Activated CD4-positive, alpha-beta T cell treated with anti-CD3 and anti-CD28 coated beads for 1 hour (primary cell): ENCODE results near the gene MDM2.
"Not testable (repeated sequence)": the region's sequence is repeated elsewhere in the genome, so short reads cannot be mapped to it uniquely, and the experiment has no call there.

Experiments
- DNase-seq: peaks from one replicate; pipeline ENCODE4 v3.0.0-alpha.2; 2020

Gene MDM2

DNA sequence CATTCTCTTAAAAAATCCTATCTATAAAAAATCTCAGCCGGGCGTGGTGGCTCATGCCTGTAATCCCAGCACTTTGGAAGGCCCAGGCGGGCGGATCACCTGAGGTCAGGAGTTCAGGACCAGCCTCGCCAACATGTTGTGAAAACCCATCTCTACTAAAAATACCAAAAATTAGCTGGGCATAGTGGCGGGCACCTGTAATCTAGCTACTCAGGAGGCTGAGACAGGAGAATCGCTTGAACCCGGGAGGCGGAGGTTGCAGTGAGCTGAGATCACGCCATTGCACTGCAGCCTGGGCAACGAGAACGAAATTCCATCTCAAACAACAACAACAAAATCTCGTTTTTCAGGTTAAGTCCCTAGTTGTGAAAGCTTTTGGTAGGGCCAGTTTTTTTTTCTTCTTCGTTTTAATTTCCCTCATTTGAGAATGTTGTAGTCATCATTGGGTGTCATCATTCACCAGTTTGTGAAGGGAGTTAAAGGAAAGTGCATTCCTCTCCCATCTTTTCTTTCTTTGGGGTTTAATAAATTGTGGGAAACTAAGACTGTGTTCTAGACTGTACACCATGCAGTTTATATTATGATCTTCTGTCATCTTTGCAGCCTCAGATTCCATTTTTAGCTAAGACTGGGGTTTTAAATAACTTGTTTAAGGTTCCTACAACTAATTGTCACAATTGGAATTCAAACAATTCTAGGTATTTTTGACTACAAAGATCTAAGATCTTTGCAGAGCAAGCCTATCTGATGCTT, 23.9 kb downstream of the MDM2 start:
- no peak for DNase-seq

DNA sequence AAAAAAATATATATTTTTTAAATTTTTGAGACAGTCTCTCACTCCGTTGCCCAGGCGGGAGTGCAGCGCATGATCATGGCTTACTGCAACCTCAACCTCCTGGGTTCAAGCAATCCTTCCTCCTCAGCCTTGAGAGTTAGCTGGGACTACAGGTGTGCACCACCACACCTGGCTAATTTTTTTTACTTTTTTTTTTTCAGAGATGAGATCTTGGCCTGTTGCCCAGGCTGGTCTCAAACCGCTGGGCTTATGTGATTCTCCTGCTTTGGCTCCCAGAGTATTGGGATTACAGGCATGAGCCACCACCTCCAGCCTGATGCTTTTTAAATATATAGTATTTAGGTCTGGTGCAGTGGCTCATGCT, 24.5 kb downstream of the MDM2 start:
- DNase-seq: no peak

DNA sequence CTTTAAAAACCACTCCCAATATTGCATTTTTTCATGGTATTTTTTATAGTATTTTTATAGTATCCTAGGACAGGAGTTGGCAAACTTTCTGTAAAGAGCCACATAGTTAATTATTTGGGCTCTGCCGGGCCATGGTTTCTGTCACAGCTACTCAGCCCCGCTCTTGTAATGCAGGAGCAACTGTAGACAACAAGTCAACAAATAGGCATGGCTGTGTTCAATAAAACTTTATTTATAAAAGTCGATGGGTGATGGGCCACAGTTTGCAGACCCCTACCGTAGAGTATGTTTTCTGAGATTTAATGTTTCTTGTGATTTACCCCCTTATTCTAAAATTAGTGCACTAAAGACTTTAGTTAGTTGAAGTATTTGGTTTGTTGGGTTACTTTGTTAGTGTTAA, 25.5 kb downstream of the MDM2 start:
- no peak for DNase-seq

DNA sequence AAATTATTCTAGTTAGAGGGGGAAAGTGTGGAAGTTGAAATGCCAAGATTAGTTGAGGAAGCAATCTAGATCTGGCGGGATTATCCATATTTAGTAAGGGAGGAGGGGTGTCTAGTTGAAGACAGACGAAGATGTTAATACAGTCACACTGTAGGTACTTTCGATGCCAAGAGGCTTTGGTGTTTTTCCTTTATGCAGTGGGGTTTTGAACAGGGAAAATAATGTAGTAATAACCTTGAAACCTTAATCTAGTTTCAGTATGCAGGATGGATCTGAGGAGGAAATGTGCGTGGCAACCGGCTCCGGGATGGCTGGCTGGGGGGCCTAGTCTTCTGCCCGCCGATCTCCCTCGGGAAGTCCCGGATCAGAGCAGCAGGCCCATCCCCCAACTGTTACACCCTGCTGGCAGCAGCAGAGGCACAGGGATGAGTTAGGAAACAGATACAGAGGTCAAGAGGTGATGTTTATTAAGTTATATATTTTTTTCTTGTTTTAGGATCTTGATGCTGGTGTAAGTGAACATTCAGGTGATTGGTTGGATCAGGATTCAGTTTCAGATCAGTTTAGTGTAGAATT, 27.4 kb downstream of the MDM2 start:
- no peak for DNase-seq

DNA sequence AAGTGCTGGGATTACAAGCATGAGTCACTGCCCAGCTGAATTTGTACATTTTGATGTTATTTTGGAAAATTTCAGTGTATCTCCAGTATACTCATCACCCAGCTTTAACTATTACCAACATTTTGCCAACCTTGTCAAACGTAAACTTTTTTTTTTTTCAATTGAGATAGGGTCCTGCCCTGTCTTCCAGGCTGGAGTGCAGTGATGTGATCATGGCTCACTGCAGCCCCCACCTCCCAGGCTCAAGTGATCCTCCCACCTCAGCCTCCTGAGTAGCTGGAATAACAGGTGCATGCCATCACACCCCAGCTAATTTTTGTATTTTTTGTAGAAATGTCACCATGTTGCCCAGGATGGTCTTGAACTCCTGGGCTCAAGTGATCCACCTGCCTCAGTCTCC, 29.2 kb downstream of the MDM2 start:
- no peak for DNase-seq

DNA sequence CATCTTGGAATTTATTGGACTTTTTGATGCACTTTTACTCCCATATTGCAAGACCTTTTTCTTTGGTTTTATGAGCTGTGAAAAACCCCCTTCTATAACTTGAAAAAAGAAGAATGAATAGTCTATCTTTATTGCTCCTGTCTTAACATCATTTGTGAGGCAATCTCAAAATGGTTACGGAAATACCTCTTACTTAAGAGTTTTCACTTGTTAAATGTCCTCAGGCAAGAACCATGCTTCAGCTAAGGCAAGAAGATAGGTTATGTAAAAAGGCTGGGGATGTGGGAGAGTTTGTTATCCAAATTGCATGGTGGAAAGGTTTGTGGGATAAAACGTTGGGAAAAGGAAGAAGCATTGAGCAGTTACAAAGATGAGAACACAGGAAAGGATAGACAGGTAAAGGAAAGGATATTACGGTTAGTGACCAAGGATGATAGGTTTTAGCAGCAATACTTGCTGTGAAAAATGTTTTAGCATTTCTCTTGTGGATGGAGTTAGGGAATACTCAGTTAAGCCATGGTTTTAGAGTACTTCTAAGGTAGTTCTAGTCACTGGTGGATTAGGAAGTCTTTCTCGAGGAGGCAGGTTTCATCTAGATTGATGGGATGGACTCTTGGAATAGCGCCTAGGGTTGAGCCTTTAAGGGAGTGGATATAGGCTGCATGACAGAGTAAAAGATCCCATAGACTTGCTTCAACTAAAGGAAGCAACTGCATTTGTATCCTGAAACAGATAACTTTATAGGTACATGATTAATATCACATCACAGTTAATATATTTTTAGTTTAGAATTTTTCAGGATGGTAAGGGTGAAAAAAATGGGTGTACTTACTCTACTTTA, 30.3 kb downstream of the MDM2 start:
- no peak for DNase-seq

DNA sequence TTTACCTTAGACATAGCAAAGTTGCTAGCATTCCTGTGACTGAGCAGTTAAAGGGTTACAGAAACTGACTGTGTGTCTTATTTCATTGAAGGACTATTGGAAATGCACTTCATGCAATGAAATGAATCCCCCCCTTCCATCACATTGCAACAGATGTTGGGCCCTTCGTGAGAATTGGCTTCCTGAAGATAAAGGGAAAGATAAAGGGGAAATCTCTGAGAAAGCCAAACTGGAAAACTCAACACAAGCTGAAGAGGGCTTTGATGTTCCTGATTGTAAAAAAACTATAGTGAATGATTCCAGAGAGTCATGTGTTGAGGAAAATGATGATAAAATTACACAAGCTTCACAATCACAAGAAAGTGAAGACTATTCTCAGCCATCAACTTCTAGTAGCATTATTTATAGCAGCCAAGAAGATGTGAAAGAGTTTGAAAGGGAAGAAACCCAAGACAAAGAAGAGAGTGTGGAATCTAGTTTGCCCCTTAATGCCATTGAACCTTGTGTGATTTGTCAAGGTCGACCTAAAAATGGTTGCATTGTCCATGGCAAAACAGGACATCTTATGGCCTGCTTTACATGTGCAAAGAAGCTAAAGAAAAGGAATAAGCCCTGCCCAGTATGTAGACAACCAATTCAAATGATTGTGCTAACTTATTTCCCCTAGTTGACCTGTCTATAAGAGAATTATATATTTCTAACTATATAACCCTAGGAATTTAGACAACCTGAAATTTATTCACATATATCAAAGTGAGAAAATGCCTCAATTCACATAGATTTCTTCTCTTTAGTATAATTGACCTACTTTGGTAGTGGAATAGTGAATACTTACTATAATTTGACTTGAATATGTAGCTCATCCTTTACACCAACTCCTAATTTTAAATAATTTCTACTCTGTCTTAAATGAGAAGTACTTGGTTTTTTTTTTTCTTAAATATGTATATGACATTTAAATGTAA, 31.5 kb downstream of the MDM2 start:
- no peak for DNase-seq

DNA sequence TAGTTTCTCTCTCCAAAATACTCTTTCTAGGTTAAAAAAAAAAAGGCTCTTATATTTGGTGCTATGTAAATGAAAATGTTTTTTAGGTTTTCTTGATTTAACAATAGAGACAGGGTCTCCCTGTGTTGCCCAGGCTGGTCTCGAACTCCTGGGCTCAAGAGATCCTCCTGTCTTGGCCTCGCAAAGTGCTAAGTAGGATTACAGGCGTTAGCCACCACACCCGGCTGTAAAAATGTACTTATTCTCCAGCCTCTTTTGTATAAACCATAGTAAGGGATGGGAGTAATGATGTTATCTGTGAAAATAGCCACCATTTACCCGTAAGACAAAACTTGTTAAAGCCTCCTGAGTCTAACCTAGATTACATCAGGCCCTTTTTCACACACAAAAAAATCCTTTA, 33.2 kb downstream of the MDM2 start:
- not testable (repeated sequence) for DNase-seq

DNA sequence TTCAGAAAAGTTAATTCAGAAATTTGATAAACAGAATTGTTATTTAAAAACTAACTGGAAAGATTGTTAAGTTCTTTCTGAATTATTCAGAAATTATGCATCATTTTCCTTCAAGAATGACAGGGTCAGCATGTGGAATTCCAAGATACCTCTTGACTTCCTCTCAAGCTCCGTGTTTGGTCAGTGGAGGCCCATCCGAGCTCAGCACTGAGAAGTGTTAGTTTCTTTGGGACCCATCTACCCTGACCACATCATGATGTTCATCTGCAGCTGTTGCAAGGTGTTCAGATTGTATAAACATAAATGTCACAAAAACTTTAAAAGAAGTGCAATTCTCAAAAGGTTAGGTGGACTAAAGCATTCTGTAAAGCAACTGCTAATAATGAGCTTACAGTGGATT, 33.7 kb downstream of the MDM2 start:
- no peak for DNase-seq

DNA sequence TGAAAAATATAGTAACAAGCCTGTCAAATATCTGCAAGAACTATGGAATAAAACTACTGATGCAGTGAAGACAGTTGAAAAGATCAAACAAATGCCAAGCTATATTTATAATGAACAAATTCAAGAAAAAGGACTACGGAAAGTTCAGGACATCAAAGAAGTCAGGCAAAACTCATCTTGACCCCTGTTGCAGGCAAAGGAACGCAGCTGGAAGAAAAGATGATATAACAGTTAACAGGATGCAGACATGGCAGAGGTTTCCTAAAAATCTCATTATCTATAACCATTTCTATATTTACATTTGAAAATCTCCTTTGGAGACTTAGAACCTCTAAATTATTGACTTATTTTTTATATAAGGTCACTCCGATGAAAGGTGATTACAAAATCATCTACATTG, 34.1 kb downstream of the MDM2 start:
- no peak for DNase-seq

DNA sequence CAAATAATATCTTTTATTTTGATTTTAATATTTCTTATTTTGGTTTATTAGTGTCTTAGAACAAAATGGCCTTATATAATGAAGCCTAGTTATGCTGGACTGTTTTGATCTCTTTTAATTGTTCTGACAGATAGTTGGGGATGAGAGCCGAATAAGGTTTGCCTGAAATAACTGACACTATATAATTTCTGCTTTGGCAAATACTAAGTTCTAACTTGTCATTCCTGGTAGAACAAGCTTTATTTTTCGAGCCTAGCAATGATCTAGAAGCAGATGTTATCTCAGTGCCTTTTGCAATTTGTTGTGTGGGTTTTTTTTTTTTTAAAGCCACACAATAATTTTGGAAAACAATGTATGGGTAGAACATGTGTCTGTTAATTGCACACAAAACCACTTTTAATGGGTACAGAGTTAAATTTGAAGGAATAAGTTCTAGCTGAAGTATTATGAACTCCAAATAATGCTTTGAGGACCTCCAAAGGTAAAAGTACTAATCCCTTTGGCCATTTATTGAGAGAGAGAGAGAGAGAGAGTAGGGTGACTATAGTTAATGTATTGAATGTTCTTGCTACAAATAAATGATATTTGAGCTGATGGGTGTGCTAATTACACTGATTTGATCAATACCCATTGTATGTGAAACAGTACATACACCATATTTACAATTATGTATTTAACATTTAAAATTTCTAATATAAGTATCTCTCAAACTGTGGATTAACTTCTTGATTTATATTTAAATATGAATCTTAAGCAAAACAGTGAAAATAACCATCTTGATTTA, 35.0 kb downstream of the MDM2 start:
- DNase-seq: no peak

DNA sequence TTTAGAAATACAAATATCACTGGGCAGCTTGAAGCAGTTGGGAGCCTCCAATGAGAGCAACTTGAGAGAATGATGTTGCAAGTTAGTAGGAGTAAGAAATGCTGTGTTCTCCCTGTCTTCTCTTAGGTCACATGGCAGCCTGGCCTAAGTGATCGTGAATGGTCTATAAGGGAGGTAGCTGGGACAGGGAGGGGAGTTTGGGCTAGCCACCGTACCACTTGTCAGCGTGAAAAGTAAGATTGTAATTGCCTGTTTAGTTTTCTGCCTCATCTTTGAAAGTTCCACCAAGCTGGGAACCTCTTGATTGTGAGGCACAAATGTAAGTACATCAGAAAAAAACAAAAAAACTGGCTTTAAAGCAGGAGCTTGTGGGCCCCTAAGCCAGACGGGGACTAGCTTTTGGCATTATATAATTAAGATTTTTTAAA, 36.4 kb downstream of the MDM2 start:
- DNase-seq: no peak

DNA sequence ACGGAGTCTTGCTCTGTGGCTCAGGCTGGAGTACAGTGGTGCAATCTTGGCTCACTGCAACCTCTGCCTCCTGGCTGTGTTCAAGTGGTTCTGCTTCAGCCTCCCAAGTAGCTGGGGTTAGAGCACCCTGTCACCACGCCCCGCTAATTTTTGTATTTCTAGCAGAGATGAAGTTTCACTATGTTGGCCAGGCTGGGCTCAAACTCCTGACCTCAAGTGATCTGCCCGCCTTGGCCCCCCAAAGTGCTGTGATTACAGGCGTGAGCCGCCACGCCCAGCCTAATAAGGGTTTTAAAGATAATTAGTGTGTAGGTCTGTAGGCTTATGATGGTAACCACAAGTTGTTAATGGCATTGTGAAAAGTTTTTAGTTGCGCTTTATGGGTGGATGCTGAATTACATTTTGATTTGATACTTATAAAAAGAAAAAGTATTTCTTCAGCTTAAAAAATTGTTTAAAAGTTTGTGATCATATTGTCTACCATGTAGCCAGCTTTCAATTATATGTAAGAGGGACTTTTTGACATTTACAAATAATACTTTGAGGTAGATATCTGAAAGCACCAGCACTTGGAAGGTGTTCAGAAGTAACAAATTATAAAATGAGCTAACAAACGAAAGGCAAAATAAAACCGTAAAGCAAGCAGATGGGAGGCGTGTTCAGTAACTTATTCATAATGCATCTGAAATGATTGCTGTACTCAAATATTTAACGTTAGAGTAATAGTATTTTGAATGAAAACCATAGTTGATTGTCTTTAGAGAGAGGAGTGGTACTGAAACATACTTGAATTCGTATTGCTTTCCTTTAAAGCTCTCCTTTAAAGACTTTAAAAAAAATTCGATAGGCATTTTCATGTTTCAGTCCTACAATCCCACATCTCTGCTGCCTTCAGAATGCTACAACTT, 37.1 kb downstream of the MDM2 start:
- no peak for DNase-seq

DNA sequence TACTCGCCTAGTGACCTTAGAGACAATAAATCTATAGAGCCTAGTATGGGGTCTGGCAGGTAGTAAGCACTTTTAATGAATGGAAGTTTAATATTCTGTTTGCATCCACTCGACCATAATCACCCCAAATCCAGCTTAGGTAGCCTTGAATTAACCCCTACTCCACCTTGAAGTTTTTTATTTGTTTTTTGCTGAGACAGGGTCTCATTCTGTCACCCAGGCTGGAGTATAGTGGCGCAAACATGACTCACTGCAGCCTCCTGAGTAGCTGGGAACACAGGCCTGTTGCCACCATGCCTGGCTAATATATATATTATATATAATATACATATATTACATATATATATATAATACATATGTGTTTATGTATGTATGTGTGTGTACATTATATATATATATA, 38.8 kb downstream of the MDM2 start:
- DNase-seq: no peak

DNA sequence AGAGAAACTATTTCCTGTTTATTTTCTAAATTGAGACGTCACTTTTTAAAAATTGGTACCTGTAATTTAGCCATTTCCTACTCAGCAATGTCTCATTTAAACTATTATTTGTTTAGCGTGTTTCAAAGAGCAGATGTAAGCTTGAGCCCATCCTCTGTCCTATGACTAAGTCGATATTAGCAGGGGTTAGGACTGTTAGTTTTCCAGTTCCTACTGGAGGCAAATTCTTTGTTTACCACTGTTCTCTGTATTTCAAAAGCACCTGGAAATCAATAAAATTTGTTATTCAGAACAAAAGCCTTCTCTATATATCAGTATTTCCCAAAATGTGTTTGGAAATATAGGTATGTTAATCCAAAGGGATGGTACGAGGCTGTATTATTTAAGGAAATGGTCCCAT, 42.4 kb downstream of the MDM2 start:
- no peak for DNase-seq

DNA sequence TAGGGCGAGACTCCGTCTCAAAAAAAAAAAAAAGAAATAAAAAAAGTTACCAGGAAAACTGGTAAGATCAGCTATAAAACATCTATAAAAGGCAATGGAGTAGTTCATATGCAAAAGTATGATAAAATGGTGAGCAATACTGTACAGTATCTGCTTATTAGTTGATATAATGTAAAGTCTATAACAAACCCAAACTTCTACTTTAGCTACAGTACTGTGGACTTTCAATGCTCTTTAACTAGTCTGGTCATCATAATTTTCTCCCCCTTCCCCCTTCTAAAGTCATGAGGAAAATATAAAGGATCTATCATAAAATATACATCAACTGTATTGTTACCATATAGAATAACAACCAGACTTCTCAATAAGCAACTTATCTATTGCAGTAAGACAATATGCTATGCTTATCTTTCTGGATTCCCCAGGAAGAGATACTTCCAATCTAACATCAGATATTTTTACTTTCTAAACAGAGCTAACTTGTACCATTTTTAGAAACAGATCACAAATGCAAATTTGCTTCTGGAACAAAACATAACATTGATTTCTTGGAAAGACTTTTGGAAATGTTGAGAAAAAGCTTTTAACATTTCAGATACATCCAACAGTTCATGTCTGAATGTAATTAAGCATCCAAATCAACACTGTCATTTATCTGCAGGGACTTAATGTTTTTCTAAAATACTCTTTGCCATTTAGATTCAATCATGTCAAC, 43.8 kb downstream of the MDM2 start:
- DNase-seq: no peak

DNA sequence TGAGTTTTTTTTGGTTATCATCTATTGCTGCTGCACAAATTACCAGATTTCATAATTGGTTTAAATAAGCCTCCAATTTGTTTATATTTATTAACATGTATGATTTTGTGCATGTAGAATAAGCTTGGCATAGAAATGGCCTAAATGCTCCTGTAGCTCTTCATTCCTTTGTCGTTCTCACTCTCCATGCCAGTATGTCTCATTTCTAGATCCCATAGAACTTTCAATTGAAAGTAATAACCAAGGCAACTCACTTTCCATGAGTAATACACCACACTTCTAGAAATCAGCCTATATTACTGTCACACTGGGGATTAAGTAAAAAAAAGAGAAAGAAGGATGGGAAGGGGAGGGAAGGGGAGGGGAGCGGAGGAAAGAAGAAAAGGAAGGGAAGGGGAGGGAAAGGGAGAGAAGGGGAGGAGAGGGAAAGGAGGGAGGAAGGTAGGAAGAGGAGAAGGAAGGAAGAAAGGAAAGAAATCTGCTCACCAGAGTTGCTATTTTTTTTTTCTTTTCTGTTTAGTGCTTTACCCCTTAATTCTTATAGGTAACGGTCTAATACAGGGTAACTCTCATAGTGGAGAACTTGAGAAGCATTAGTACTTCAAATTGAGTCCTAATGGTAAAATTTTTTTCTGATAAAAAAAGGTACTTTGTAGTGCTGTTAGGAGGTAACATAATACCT, 45.6 kb downstream of the MDM2 start:
- no peak for DNase-seq

DNA sequence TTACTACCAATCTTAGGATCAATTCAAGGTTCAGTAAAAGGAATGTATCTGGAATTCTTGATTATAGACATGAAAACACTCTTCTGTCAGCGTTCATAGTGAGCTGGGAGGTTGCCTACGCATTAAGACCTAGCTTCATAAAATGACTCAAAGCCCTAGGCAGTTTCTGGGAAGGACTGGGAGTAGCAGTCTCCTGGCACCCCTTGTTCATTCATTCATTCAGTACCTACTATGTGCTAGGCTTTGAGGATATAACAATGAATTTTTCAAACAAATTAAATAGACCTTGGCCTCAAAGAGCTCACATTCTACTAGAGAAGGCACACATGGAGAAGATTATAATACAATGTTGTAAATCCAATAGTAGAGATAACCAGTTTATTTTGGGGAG, 46.1 kb downstream of the MDM2 start:
- DNase-seq: no peak

DNA sequence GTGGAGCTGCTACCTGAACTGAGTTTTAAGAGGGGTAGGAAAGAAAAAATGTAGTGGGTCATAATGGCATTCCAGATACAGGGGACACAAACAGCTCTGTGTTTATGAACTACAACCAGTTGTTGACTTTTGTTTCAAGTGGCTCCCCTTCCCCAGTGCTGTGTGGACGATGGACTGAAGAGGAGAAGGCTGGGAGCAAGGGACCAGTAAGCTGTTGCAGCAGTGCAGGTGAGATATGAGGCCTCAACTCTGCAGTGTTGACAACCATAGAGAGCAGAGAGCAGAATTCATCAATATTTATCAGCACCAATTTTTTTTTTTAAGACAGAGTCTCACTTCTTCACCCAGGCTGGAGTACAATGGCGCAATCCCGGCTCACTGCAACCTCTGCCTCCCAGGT, 46.6 kb downstream of the MDM2 start:
- DNase-seq: no peak

DNA sequence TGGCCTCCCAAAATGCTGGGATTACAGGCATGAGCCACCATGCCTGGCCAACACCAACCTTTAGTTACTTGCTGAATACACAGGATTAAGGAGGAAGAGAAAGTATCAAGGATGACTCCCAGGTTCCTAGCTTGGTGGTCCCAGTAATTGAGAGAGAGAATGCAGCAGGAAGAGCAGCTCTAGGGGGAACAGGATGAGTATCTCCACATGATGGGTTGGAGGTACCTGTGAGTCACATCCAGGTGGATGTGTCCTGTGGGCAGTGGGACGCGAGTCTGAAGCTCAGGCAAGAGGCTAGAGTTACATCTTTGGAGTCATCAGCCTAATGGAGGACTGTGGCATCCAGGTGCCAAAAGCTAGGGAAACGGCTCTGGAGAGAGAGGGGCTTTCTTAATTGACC, 47.1 kb downstream of the MDM2 start:
- no peak for DNase-seq
